ENCODE measurements around the gene ACYP1.

DNA sequence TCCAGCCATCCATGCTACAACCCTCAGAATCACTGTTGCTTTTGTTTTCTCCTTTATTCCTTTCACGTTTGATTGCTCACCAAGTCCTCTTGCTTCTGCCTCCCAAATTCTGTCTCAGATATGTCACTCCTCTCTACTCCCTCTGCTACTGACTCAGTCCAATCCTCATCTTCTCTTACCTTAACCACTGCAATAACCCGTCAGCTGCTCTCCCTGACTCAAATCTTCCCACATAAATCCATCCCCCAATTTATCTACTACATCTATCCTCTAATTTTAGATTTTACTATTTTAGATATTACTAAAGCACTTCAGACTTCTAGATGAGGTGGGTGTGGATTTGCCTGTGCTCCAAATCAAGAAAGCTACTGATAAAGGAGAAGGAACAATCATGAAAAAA lies 37.9 kb downstream of the ACYP1 start:
- TF ChIP-seq, protein P1, sequence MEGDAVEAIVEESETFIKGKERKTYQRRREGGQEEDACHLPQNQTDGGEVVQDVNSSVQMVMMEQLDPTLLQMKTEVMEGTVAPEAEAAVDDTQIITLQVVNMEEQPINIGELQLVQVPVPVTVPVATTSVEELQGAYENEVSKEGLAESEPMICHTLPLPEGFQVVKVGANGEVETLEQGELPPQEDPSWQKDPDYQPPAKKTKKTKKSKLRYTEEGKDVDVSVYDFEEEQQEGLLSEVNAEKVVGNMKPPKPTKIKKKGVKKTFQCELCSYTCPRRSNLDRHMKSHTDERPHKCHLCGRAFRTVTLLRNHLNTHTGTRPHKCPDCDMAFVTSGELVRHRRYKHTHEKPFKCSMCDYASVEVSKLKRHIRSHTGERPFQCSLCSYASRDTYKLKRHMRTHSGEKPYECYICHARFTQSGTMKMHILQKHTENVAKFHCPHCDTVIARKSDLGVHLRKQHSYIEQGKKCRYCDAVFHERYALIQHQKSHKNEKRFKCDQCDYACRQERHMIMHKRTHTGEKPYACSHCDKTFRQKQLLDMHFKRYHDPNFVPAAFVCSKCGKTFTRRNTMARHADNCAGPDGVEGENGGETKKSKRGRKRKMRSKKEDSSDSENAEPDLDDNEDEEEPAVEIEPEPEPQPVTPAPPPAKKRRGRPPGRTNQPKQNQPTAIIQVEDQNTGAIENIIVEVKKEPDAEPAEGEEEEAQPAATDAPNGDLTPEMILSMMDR (IDR thresholded peaks at IDR 0.05; ENCODE audit: low read length) = no peak
- TF ChIP-seq EZH2 (optimal IDR thresholded peaks at IDR 0.05; ENCODE audit: low read depth, low read length) (no peak), EZH2phosphoT487 (IDR thresholded peaks at IDR 0.05; ENCODE audit: low read length) (no peak)

All from MM.1S (cell line).